Erythroblast (primary cell): Measurements from ENCODE around the gene GATA5.

ENCODE experiments used
- GATA1 ChIP-seq: IDR thresholded peaks from 2 replicates; pipeline ENCODE4 v1.6.1; 2011; ENCODE audit warnings: low read depth, mild to moderate bottlenecking, control low read depth, low read length, moderate library complexity
- POLR2A ChIP-seq: IDR thresholded peaks from 2 replicates; pipeline ENCODE4 v1.6.1; 2011; ENCODE audit warnings: mild to moderate bottlenecking, low read length

DNA sequence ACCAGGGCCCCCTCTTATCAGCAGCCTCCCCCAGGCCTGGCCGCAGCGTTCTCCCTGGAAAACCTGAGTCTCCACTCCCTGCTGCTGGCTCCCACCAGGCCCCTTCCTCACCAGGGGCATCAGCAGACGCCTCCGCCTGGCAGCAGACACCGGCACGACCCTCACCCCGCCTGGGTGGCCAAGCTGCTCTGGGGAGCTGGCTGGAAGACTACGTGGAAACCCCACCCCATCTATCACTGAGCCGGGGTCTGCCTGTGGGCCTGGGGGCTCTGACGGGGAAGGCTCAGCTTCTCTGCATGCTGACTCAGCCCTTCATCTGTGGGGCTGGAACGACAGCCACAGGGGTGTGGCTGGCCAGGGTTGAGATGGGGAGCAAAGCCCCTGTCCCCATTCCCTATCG lies 29.3 kb downstream of the GATA5 start:
- TF ChIP-seq POLR2A (no peak), GATA1 (no peak)
